Mesothelial cell of epicardium (in vitro differentiated cells): ENCODE measurements around the gene HOXA1. TPM values are rescaled to one million over a fixed set of nuclear protein-coding genes. Genes with fewer than 3 reads are reported as not detected.

ENCODE experiments used
- DNase-seq, 2 experiments: peaks; one replicate each; pipeline ENCODE4 v3.0.0; 2021; ENCODE audit warnings: low spot score in 2 of 2; ENCODE audit not compliant: unreplicated experiment in 2 of 2
- H3K27ac Mint-ChIP-seq: 2 replicates; pipeline ENCODE4 v1.8.0; 2021; ENCODE audit warnings: mixed read lengths
- H3K27me3 Mint-ChIP-seq: 2 replicates; pipeline ENCODE4 v1.8.0; 2021; ENCODE audit warnings: low read depth, mixed read lengths
- H3K36me3 Mint-ChIP-seq: 2 replicates; pipeline ENCODE4 v1.8.0; 2021; ENCODE audit warnings: mixed read lengths
- H3K4me1 Mint-ChIP-seq: 2 replicates; pipeline ENCODE4 v1.8.0; 2021; ENCODE audit warnings: mixed read lengths
- H3K4me3 Mint-ChIP-seq: 2 replicates; pipeline ENCODE4 v1.8.0; 2021; ENCODE audit warnings: mild to moderate bottlenecking, moderate library complexity, mixed read lengths
- H3K9me3 Mint-ChIP-seq: 2 replicates; pipeline ENCODE4 v1.8.0; 2021; ENCODE audit warnings: mixed read lengths
- total RNA-seq: library from RNA; stranded (reverse); gene quantifications from 3 replicates; pipeline ENCODE4 v1.2.1, GENCODE V29; 2021
- TF ChIP-seq, protein P1 (sequence below): fragments of 200-600 bp; sonication (generic); IDR thresholded peaks from one replicate; pipeline ENCODE4 v1.5.0; 2021; ENCODE audit warnings: antibody characterized with exemption; ENCODE audit not compliant: unreplicated experiment

HOXA1 gene
- total RNA-seq, 1 donor from 2014 or later = 14.6 TPM

DNA sequence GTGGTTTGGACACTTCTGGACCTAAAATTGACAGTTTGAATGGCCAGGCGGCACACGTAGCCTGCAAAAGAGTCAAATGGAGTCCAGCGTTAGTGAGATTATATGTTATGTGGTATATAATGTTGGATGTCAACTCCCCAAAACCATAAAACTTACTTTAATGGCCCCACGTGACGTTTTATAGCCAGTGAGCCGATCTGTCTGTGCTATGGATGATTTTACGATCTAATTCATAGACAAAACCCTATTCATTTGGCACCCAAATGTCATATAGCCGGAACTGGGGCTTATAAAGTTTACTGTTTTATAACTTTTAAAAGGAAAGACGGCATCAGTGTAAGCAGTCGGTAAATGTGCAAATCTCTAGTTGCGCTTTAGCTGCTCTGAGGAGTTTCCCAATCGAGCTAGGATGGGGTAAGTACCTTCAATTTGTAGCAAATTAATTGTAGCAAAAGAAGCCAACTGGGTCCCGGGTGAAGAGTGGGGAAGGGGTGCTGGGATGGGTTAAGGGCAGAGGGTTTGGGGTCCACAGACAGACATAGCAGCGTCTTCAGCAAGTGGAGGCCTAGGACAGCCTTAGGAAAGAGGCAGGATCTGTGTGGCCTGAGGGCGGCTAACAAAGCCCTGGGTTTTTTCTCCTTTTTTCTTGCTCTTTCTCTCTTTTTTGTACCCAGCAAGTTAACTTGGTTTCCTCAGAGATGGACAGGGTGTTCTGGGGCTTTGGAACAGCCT is 44.5 kb upstream of the HOXA1 start:
- peak overlapping the region; percentile 100 for H3K27ac Mint-ChIP-seq
- DNase-seq = peak in 1 of 2 experiments; percentile 42
- H3K4me1 Mint-ChIP-seq = peaks cover 67% of the 10 kb centered on the region

DNA sequence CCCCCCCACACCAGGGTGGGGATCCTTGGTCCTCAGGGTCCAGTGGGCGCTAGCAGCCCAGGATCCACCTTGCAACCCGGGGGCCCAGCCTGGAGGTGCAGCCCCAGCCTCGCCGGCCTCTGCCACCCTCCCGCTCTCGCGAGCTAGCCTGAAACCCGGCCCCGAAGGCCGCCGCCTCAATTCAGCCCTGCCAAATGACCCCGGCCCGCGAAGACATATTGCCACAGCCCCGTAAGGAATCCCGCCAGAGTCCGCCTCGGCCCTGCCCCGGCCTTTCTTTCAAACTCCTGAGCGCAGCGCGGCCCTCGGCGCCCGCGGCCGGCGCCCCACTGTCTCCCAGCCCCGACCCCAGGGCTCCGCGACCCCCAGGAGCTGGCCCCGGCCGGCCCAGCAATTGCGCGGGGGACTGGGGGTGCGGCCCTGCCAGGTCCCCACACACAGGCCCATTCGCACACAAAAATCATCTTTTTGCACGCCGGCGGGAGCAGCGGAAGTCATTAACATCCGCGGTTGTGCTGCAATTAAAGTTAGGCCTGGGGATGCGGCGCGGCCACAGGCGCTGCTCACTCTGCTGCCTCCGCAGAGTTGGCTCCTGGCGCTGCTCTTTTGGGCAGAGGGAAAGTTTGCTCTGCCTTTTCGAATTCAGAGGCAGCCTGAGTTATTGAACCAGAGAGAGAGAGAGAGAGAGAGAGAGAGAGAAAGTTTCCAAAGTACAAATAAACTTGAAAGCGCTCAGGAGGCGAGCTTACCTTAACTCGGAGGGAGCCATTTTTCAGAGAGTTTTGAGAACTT is 43.7 kb upstream of the HOXA1 start:
- TF ChIP-seq, protein P1, sequence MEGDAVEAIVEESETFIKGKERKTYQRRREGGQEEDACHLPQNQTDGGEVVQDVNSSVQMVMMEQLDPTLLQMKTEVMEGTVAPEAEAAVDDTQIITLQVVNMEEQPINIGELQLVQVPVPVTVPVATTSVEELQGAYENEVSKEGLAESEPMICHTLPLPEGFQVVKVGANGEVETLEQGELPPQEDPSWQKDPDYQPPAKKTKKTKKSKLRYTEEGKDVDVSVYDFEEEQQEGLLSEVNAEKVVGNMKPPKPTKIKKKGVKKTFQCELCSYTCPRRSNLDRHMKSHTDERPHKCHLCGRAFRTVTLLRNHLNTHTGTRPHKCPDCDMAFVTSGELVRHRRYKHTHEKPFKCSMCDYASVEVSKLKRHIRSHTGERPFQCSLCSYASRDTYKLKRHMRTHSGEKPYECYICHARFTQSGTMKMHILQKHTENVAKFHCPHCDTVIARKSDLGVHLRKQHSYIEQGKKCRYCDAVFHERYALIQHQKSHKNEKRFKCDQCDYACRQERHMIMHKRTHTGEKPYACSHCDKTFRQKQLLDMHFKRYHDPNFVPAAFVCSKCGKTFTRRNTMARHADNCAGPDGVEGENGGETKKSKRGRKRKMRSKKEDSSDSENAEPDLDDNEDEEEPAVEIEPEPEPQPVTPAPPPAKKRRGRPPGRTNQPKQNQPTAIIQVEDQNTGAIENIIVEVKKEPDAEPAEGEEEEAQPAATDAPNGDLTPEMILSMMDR = no peak
- Mint-ChIP-seq H3K27ac (peak overlapping the region; percentile 100), H3K36me3 (peaks cover 42% of the 10 kb centered on the region), H3K27me3 (no peaks in the 10 kb centered on the region), H3K4me3 (peak overlapping the region; percentile 87), H3K9me3 (no peaks in the 10 kb centered on the region), H3K4me1 (peaks cover 68% of the 10 kb centered on the region)
- peak in 1 of 2 experiments; percentile 57 for DNase-seq

More for the DNA sequence above, 44.5 kb upstream of the HOXA1 start:
- Mint-ChIP-seq H3K4me3 (peak overlapping the region; percentile 87), H3K9me3 (no peaks in the 10 kb centered on the region), H3K36me3 (peaks cover 47% of the 10 kb centered on the region), H3K27me3 (no peaks in the 10 kb centered on the region)
- TF ChIP-seq, protein P1 = no peak

DNA sequence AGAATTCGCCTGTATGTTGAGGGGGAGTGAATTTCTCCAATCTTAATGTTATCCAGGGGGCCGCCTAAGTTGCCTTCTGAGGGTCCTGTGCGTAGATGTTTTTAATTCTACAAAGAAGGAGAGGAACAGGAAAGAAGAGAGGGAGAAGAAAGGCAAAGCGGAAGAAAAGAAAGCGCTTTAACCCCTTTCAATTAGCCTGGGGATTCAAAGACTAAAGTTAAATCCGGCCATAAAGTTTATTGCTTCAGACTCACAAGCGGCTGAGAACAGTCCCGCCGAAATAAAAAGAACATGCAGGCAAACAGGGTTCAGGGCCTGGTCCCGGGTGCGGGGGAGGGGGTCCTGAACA is 43.2 kb upstream of the HOXA1 start:
- Mint-ChIP-seq H3K27me3 (no peaks in the 10 kb centered on the region), H3K4me3 (peak overlapping the region; percentile 87), H3K4me1 (peaks cover 68% of the 10 kb centered on the region), H3K9me3 (no peaks in the 10 kb centered on the region), H3K27ac (peak overlapping the region; percentile 100), H3K36me3 (peaks cover 44% of the 10 kb centered on the region)
- TF ChIP-seq, protein P1 = no peak
- DNase-seq = no peak

DNA sequence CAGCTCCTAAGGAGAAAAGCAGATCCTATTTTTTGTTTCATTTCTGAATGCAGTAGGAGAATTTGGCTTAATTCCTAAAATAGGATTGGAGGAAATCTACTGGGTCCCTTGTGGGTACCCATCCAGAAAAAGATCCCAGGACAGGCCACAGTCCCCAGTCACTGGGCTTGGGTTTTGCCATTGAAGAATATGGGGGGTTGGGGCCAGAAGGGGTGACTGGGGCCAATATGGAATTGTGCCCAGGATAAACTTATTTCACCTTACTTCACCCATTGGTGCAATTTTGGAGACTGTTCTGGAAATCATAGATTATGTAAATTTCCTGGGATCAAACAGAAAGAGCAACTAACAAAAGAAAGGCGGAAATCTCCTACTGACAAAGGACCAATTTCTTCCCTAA is 42.7 kb upstream of the HOXA1 start:
- H3K27ac Mint-ChIP-seq = peak overlapping the region; percentile 100
- peaks cover 70% of the 10 kb centered on the region for H3K4me1 Mint-ChIP-seq
- H3K36me3 Mint-ChIP-seq = peaks cover 43% of the 10 kb centered on the region
- H3K9me3 Mint-ChIP-seq = no peaks in the 10 kb centered on the region
- H3K27me3 Mint-ChIP-seq = no peaks in the 10 kb centered on the region
- peak in 1 of 2 experiments; percentile 33 for DNase-seq
- TF ChIP-seq, protein P1 = no peak
- H3K4me3 Mint-ChIP-seq = peak overlapping the region; percentile 87

DNA sequence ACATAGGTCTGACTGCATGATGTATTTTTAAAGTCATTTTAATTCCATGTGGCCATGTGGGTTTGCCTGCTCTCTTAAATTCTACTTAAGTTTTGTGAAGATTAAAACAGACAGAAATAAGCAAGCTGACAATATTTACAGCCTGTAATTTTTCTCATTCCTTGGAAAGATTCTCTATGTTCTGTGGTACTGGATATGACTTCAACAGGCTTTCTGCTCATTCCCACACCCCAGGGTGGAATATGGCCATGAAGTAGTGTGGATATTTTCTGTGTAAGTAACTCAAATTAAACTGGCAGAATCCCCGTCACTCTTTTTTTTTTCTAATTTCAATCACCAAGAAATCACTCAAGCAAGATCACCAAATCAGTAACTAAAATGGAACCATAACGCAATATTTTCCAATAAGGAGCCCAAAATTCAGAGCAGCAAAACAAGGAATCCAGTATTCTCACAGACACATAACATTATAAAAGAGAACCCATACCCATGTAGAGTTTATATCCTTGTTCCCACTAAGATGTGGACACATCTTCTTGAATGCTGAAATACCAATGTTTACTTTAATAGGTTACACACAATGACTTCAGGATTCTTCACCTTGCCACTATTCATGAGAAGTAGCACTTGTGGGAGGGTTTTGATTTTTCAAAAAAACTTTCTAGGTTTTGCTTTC is 42.0 kb upstream of the HOXA1 start:
- DNase-seq = peak in 1 of 2 experiments; percentile 13
- Mint-ChIP-seq H3K36me3 (peaks cover 40% of the 10 kb centered on the region), H3K27me3 (no peaks in the 10 kb centered on the region), H3K4me1 (peaks cover 77% of the 10 kb centered on the region), H3K9me3 (no peaks in the 10 kb centered on the region), H3K4me3 (peak overlapping the region; percentile 87), H3K27ac (peak overlapping the region; percentile 100)
- TF ChIP-seq, protein P1 = no peak
